ENCODE data around the gene TNS3. TPM values are rescaled to one million over a fixed set of nuclear protein-coding genes. Genes with fewer than 3 reads are reported as not detected.
A peak's percentile ranks its signal among the peaks of the same experiment; 100 is the strongest.

The TNS3 gene
- total RNA-seq, 1 experiment from 2014 or later = 533 TPM

DNA sequence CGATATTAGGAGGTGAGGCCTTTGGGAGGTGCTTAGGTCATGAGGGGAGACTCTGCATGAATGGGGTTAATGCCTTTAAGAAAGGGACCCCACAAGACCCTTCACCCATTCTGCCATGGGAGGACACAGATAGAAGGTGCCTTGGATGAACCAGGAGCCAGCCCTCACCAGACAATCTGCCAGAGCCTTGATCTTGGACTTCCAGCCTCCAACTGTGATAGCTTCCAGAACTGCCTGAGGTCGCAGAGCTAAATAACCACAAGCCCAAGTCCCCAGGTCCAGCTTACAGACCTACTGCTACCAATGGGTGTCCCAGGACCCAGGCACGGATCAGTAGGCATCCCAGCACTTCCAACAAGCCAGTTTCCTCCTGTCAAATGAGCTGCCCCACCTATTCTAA is 37.5 kb downstream of the TNS3 start:
- no peaks in the 10 kb centered on the region for H3K36me3 ChIP-seq (ENCODE audit: control insufficient read depth, insufficient read depth, low read length)
- no TSS peak for BruUV-seq (replicated peaks)
- ChIA-PET POLR2A (no interaction called here), CTCF (no interaction called here)
- DNase-seq (ENCODE audit: low read depth, low spot score) = no peak
- H3K4me1 ChIP-seq (ENCODE audit: control insufficient read depth, insufficient read depth, low read length) = peaks cover 98% of the 10 kb centered on the region
- no peaks in the 10 kb centered on the region for H3K9me3 ChIP-seq (ENCODE audit: control insufficient read depth, insufficient read depth, low read depth, low read length)
- no peak overlapping the region for H3K4me3 ChIP-seq (ENCODE audit: low read depth in 2 of 2, low read length in 2 of 2)
- peak overlapping the region; percentile 99 for H3K27ac ChIP-seq (ENCODE audit: low read length)
- no peaks in the 10 kb centered on the region for H3K27me3 ChIP-seq (ENCODE audit: control insufficient read depth, insufficient read depth, low read length)
- ATAC-seq = no peak
- TF ChIP-seq, protein P1, sequence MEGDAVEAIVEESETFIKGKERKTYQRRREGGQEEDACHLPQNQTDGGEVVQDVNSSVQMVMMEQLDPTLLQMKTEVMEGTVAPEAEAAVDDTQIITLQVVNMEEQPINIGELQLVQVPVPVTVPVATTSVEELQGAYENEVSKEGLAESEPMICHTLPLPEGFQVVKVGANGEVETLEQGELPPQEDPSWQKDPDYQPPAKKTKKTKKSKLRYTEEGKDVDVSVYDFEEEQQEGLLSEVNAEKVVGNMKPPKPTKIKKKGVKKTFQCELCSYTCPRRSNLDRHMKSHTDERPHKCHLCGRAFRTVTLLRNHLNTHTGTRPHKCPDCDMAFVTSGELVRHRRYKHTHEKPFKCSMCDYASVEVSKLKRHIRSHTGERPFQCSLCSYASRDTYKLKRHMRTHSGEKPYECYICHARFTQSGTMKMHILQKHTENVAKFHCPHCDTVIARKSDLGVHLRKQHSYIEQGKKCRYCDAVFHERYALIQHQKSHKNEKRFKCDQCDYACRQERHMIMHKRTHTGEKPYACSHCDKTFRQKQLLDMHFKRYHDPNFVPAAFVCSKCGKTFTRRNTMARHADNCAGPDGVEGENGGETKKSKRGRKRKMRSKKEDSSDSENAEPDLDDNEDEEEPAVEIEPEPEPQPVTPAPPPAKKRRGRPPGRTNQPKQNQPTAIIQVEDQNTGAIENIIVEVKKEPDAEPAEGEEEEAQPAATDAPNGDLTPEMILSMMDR (IDR thresholded peaks at IDR 0.05) = no peak
- TF ChIP-seq SIN3A (IDR thresholded peaks at IDR 0.05; ENCODE audit: borderline replicate concordance, insufficient read depth, low read depth, low read length) (no peak), TCF7L2 (IDR thresholded peaks at IDR 0.05; ENCODE audit: low read depth, low read length) (no peak), POLR2AphosphoS5 (IDR thresholded peaks at IDR 0.05; ENCODE audit: low read depth, low read length) (no peak)
- TF ChIP-seq, protein P2, sequence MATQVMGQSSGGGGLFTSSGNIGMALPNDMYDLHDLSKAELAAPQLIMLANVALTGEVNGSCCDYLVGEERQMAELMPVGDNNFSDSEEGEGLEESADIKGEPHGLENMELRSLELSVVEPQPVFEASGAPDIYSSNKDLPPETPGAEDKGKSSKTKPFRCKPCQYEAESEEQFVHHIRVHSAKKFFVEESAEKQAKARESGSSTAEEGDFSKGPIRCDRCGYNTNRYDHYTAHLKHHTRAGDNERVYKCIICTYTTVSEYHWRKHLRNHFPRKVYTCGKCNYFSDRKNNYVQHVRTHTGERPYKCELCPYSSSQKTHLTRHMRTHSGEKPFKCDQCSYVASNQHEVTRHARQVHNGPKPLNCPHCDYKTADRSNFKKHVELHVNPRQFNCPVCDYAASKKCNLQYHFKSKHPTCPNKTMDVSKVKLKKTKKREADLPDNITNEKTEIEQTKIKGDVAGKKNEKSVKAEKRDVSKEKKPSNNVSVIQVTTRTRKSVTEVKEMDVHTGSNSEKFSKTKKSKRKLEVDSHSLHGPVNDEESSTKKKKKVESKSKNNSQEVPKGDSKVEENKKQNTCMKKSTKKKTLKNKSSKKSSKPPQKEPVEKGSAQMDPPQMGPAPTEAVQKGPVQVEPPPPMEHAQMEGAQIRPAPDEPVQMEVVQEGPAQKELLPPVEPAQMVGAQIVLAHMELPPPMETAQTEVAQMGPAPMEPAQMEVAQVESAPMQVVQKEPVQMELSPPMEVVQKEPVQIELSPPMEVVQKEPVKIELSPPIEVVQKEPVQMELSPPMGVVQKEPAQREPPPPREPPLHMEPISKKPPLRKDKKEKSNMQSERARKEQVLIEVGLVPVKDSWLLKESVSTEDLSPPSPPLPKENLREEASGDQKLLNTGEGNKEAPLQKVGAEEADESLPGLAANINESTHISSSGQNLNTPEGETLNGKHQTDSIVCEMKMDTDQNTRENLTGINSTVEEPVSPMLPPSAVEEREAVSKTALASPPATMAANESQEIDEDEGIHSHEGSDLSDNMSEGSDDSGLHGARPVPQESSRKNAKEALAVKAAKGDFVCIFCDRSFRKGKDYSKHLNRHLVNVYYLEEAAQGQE (IDR thresholded peaks at IDR 0.05; ENCODE audit: insufficient read depth in 1 of 2, low read depth in 2 of 2, low read length in 1 of 2) = no peak
- intact Hi-C loops (cut with micrococcal nuclease; ENCODE audit: unreplicated experiment) (no loop called here), in situ Hi-C loops (cut with HindIII; ENCODE audit: low pct_unique_long_range_greater_than_20kb, low sequenced_read_pairs) (no loop called here)

DNA sequence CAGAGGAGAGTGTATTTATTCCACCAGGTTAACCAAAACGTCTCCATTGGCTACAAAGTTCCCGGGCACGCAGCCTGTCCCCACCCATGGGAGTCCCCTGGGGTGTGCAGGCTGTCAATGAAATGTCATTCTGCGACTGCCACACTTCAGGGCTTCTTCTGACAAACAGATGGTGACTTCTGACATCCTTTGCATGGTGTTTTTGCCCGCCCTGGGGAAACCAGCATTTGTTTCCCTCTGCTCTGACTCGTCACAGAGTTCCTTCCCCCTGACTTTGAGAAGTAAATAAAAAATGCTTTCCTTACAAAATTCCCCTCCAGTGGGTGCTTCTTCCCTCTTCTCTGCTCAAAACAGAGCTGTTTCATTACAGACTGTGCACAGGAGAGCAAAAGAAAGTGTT is 38.2 kb downstream of the TNS3 start:
- Histone ChIP-seq H3K4me3 (ENCODE audit: low read depth in 2 of 2, low read length in 2 of 2) (no peak overlapping the region), H3K9me3 (ENCODE audit: control insufficient read depth, insufficient read depth, low read depth, low read length) (no peaks in the 10 kb centered on the region), H3K36me3 (ENCODE audit: control insufficient read depth, insufficient read depth, low read length) (no peaks in the 10 kb centered on the region), H3K4me1 (ENCODE audit: control insufficient read depth, insufficient read depth, low read length) (peaks cover 100% of the 10 kb centered on the region), H3K27ac (ENCODE audit: low read length) (peak overlapping the region; percentile 99), H3K27me3 (ENCODE audit: control insufficient read depth, insufficient read depth, low read length) (no peaks in the 10 kb centered on the region)
- ChIA-PET CTCF (no interaction called here), POLR2A (no interaction called here)
- BruUV-seq (replicated peaks) = no TSS peak
- in situ Hi-C loops (cut with HindIII; ENCODE audit: low pct_unique_long_range_greater_than_20kb, low sequenced_read_pairs) (no loop called here), intact Hi-C loops (cut with micrococcal nuclease; ENCODE audit: unreplicated experiment) (no loop called here)
- DNase-seq (ENCODE audit: low read depth, low spot score) (no peak), ATAC-seq (no peak)
- TF ChIP-seq, protein P2 (IDR thresholded peaks at IDR 0.05; ENCODE audit: insufficient read depth in 1 of 2, low read depth in 2 of 2, low read length in 1 of 2) = no peak
- TF ChIP-seq SIN3A (IDR thresholded peaks at IDR 0.05; ENCODE audit: borderline replicate concordance, insufficient read depth, low read depth, low read length) = peak; percentile 86; the same call in 1 of the 2 replicates
- no peak for TF ChIP-seq TCF7L2 (IDR thresholded peaks at IDR 0.05; ENCODE audit: low read depth, low read length)
